ENCODE data around the gene ATP12A. TPM values are rescaled to one million over a fixed set of nuclear protein-coding genes. Genes with fewer than 3 reads are reported as not detected.

ATP12A gene
- total RNA-seq, 1 experiment from 2014 or later = 0.10 TPM

DNA sequence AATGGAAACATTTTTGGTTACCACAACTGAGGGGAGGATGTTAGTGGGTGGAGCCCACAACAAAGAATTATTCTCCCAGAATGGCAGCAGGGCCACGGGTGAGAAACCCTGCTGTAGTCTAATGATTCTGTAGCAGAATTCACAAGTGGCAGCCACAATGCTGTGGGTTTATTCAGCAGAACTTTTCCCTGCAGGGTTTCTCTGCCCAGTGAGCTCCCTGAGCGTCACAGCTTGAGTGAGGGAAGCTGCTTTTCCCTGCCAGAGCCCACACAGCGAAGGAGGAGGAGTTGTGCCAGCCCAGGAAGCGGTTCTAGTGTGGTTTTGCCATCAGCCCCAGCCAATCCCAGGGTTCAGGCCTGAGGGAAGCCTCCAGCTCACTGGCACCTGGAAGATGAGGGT, 4.4 kb downstream of the ATP12A start:
- DNase-seq (ENCODE audit: extremely low read depth, low read depth) = no peak

DNA sequence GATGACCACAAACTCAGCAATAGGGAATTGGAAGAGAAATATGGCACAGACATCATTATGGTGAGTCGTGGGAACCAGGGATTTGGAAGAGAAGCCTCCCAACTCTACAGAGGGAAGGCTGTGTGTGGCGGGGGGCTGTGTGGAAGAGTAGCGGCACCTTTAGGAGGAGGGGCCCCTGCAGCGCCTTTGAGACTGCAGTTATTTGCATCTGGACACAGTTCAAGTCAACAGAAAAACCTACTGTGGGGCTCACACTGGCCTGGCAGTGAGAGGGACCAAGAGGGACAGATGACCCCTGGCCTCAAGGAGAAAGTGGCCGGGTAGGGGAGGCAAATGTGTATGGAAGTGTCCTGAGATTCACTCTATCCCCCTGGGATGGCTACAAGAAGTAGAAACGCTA, 5.1 kb downstream of the ATP12A start:
- DNase-seq (ENCODE audit: extremely low read depth, low read depth) = no peak

DNA sequence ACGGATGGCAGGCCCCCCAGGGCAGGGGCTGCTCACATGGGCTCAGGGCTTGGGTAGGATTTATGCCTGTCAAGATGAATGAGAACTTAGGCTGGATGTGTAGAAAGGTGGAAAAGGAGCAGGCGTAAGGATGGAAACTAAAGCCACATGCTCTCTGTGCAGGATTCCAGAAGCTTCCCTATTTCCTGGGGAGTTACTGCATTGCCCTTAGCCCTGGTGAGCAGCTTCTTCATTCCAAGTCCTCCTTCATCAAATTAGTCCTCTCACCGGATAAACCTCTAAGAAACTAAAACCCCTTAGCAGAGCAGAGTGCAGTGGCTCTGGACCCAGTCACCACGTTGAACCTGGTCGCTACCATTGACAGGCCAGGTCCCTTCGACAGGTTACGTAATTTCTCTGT, 7.4 kb downstream of the ATP12A start:
- DNase-seq (ENCODE audit: extremely low read depth, low read depth) = no peak

DNA sequence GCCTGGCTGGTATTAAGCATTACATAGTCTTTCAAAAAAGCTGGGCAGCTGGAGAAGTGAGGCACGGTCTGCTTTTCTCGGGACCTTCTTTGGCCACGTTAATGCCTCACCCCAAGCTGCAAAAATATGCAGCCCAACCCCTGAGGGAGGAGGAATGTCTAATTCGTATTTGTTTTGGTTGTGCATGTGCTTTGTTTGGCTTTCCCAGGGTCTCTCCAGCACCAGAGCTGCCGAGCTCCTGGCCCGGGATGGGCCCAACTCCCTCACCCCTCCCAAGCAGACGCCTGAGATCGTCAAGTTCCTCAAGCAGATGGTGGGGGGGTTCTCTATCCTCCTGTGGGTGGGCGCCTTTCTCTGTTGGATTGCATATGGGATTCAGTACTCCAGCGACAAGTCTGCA, 7.9 kb downstream of the ATP12A start:
- no peak for DNase-seq (ENCODE audit: extremely low read depth, low read depth)

DNA sequence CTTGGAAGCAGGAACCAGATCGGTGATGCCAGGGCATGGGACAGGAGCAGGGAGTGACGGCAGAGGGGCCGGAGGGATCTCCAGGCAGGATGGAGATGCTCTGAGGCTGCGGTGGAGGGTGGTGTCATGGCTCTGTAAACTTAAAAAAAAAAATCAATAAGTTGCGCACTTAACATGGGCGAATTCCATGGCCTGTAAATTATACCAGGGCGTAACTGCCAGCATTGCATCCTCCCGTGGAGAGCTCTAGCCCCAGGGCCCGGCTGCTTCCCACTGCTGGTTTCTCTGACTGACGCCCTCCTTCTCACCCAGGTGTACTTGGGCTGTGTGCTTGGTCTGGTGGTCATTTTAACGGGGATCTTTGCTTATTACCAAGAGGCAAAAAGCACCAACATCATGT, 8.7 kb downstream of the ATP12A start:
- no peak for DNase-seq (ENCODE audit: extremely low read depth, low read depth)

DNA sequence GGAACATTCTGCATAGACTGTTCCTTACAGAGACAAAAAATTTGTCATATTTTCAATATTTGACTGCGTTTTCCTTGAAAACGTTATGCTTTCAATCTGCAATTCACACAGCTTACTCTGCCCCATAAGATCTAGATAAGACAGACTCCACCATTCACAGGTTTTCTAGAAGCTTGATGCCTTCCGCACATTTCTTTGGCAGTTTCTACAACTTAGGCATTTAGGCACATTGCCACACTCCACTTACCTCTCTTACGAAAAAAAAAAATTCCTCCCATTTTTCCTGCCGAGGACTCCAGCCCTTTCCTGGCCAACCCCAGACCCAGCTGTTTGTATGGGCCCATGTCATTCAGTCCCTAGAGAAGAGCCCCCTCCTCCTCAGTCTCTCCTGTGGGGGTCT, 11.2 kb downstream of the ATP12A start:
- DNase-seq (ENCODE audit: extremely low read depth, low read depth) = no peak

DNA sequence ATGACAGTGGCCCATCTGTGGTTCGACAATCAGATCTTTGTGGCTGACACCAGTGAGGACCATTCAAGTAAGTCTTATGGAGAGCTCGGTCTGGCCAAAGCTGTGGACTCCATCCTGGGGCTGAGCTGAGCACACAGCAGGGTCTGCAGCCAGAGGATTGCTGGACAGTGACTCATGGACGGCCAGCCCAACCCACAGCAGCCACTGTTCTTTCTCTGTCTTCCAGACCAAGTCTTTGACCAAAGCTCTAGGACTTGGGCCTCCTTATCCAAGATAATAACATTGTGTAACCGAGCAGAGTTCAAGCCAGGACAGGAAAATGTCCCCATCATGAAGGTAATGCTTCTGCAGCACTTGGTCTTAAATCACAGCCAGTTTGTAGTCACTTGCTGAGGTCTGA, 12.4 kb downstream of the ATP12A start:
- no peak for DNase-seq (ENCODE audit: extremely low read depth, low read depth)

DNA sequence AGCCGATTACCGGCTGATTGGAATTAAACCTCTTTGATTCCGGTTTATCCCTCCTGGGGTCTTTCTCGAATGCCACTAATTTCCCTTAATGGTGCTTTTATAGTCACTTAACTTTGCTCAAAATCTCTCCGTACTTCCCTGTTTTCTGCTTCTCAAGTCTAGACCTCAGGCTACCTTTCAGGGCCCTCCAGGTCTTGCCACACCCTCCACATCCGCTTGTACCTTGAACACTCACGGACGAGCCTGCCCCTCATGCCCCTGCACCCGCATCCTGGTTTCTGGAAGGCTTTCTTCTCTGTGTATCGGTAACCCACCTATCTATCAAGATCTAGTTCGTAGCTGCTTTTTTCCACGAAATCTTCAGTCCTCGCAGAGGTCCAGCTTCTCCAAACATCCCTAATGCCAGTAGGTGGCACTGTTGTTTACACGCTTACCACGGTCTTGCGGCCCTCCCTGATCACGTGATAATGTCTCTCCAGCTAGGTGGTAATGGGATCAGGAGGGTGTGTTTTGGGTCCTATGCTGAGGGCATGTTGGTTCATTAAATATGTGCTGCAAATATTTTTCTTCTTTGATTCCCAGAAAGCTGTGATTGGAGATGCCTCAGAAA, 13.8 kb downstream of the ATP12A start:
- peak; percentile 63 for DNase-seq (ENCODE audit: extremely low read depth, low read depth)

DNA sequence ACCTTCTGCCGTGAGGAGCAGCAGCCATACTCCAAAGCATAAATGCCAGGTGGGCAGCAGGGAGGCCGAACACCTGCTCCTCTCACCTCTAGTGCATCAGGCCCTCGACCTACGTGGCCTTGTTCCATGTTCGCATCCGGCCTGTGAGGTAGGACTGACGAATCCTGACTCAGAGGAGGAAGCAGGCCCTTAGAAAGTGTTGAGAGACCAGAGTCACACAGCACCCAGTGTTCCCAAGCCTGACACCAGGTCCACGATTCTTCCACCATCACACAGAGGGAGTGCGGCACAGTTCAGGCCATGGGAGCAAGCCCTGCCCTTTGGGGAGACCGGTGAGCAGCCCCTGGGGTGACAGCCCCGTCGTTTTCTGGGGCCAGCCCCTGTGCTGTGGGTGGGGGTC, 14.7 kb downstream of the ATP12A start:
- no peak for DNase-seq (ENCODE audit: extremely low read depth, low read depth)

DNA sequence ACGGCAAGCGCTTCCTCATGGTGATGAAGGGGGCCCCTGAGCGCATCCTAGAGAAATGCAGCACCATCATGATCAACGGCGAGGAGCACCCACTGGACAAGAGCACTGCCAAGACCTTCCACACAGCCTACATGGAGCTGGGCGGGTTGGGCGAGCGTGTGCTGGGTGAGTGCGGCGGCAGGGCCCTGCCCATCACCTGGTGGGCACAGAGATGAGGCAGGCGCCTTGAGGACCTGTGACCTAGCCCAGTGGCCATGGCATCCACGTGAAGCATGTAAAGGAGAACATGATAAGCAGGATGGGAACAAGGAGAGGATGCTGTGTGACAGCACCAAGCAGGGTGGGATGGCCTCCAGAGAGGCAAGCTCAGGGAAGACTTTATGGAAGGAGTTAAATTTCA, 18.5 kb downstream of the ATP12A start:
- no peak for DNase-seq (ENCODE audit: extremely low read depth, low read depth)

DNA sequence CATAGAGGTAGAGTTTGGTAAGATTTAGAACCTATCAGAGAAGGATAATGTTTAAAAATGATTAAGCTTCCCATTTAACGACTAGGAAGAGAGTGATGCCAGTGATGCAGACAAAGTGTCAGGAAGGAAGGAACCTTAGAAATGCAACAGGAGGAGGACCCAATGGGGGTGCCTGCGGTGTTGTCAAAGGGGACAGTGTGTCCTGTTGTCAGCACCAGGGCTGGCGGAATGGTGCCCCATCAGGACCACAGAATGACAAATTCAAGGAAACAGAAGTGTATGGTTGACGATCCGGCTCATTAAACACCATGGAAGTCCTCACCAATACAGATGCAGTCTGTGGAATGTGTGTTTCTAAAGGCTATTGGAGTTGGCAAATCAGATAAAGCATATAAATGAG, 19.3 kb downstream of the ATP12A start:
- no peak for DNase-seq (ENCODE audit: extremely low read depth, low read depth)

DNA sequence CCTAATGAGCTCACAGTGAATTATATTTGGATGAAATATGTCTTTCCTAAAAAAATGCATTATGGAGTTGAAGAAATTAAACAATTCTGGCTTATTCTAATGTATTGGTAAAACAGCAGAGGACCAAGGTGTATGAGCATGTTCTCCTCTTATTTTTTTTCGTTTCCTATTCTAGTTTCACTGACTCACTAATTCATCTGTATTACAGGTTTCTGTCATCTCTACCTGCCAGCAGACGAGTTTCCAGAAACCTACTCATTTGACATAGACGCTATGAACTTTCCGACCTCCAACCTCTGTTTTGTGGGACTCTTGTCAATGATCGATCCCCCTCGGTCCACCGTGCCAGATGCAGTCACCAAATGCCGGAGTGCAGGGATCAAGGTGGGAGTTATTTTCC, 20.3 kb downstream of the ATP12A start:
- DNase-seq (ENCODE audit: extremely low read depth, low read depth) = no peak

DNA sequence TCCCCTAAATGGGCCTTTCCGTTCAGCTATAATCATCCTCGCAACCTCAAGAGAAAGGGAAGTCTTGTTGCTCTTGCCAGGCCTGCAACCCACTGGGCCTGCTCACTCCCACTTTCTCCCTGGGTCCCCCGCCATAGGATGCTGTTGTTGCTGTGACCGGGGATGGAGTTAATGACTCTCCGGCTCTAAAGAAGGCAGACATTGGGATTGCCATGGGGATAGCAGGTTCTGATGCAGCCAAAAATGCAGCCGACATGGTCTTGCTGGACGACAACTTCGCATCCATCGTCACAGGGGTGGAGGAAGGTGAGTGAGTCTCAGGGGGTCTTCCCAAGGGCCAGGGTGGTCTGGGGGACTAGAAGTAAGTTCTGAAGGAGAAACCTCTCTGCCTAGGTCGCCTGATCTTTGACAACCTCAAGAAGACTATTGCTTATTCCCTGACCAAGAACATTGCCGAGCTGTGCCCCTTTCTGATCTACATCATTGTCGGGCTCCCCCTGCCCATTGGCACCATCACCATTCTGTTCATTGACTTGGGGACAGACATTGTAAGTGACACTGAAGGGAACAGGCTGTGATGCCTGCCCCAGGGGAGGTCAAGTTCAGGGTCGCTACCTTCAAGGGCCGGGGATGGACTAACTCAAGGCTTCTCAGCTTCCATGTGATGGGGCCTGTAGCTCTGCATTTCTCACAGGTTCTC, 26.8 kb downstream of the ATP12A start:
- no peak for DNase-seq (ENCODE audit: extremely low read depth, low read depth)

DNA sequence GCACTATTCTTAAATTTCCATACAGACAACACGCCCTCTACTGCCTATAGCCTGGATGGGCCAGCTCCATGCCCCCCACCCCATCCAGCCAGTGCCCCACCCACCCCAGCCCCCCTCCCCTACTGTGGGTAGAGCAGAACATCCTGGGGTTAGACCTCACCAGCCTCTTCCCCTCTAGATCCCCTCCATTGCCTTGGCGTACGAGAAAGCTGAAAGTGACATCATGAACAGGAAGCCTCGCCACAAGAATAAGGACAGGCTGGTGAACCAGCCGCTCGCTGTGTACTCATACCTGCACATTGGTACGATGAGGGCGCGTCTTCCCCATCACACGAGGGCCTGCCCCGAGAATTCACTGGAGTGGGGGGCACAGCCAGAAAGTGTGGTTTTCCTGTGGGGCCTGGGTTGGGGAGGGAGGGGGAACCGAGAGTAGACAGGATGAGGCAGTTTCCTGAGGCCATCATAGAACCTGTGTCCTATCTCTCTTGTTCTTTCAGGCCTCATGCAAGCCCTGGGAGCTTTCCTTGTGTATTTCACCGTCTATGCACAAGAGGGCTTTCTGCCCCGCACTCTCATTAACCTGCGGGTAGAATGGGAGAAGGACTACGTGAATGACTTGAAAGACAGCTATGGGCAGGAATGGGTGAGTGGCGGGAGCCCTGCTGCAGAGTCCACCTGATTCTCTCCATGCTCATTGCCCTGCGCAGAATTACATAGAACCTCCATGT, 29.1 kb downstream of the ATP12A start:
- DNase-seq (ENCODE audit: extremely low read depth, low read depth) = no peak

DNA sequence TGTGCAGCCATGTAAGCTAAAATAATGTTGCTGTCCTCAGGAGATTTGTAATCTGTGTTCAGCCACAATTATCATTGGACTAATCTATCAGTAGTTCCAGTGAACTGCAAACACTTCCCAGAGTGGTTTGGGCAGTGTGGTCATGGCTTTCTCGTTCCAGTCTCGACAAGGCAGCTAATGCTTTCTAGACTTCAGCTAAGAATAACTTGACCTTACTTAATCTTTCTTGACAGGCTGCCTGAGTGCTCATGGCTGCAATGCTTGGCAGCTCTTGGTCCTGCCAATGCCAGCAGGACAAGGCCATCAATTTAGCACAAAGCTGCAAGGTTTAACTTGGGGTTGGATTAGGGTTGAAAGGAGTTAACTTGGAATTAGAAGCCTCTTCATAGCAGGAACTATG, 32.8 kb downstream of the ATP12A start:
- no peak for DNase-seq (ENCODE audit: extremely low read depth, low read depth)

DNA sequence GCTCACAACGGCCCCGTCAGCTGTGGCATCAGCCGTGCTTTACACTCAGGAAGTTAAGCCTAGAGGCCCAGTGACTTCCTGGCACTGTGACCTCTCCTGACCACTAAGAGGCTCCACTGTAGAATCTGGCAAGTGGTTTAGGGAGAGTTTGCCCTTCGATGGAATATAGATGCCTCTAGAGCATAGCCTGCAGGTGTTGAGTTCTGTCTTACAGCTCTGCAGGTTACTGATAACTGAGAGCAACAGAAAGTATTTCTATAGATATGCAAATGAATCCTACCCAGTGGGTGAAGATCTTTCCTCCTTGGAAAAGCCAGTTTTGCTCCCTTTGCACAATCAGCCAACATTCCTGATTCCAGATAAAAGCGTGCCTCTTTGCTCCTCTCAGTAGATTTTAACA, 35.8 kb downstream of the ATP12A start:
- no peak for DNase-seq (ENCODE audit: extremely low read depth, low read depth)

DNA sequence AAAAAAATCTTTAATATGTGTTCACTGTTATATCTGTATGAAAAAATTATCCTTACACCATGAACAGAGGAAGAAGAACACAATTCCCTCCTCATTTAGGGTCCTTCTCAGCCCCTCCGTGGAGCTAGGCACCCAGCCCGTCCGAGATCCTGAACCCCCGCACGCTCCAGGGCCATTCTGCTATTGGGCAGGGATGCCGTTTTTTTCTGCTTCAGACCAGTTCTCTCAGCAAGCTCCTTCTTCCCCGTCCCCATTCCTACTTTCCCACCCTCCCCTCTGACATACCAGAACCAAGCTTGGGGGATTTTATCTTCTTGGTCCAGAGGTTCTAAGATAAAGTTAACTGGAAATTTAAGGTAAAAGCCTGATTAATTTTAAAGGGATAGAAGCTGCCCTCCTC, 36.2 kb downstream of the ATP12A start:
- DNase-seq (ENCODE audit: extremely low read depth, low read depth) = no peak

DNA sequence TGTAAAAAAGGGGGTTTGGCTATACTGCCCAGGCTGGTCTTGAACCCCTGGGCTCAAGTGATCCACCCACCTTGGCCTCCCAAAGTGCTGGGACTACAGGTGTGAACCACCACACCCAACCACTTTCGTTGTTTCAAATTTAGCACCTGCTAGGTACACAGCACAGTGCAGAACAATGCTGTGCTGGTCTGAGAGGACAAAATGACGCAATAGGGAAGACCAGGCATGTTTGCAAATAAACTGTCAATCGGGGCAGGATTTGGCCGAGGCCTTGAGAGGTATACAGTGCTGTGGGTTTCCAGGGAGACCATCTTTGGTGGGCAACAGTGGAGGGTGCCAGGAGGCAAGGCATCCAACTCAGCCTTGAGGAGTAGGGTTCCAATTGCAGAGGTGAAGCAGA, 37.0 kb downstream of the ATP12A start:
- no peak for DNase-seq (ENCODE audit: extremely low read depth, low read depth)

DNA sequence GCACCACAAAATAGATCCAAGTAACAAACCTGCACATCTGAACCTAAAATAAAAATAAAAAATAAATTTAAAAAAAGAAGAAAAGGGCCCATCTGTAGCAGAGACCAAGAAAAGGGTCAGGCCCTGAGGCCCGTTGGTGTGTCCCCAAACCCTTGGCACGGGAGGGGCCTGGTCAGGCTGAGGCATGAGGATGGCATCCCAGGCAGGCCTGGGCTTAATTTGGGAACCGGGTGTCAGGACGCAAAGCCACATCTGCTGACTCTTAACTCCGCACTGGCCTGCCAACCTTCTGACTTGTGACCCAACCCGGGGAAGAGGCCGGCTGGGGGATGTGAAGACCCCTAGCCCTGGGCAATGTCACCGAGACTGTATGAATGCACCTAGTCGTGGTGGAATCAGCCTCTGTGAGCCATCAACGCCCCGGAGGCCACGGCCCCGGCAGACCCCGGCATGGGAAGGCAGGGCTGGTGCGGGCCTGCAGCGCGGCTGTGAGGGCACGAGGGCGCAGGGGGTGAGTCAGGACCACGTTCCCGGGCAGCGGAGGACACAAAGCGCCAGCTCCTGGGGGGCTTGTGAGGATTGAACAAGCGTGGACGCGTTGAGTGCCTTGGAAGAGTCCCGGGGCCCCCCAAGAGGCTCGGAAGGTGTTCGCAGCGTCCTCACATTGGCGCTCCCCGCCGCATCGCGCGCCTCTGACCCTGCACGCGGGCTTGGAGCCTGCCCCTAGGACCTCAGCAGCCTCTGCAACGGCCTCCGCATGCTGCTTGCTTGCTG, 38.2 kb downstream of the ATP12A start:
- DNase-seq (ENCODE audit: extremely low read depth, low read depth) = no peak

DNA sequence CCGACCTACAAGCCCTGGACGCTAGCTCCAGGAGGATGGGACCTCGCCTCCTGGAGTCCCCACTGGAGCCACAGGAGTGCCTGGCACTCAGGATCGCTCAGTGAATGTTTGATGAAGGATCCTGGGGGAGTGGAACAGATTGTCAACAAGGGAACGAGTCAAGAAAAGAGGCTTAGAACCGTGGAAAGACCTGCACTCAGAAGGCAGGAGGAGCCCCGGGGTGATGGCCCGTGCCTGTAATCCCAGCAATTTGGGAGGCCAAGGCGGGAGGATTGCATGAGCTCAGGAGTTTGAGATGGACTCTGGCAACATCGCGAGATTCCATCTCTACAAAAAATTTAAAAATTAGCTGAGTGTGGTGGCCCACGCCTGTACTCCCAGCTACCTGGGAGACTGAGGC, 38.9 kb downstream of the ATP12A start:
- no peak for DNase-seq (ENCODE audit: extremely low read depth, low read depth)

DNA sequence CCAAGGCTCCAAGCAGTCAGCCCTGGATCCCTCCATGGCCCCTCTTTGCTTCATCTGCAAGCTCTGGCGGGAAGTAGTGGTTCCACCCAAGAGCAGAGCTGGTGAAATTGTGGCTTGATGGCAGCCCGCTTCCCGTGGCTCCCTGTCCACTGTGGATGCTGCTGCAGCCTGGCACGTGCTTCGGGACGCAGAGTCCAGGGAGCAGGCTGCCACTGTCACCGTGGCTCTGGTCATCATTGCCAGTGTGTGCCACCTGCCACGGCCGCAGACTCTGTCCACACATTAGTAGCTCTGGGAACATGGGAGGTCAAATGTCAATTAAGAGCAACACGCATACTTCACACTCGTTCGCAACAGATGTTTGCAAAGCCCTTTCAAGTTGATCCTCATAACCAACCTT, 43.0 kb downstream of the ATP12A start:
- DNase-seq (ENCODE audit: extremely low read depth, low read depth) = no peak

Measured in NCI-H460 (cell line).